ENCODE data around the gene NRXN3. TPM values are rescaled to one million over a fixed set of nuclear protein-coding genes. Genes with fewer than 3 reads are reported as not detected.

Gene NRXN3
- total RNA-seq, 1 experiment from 2014 or later, result not detected

DNA sequence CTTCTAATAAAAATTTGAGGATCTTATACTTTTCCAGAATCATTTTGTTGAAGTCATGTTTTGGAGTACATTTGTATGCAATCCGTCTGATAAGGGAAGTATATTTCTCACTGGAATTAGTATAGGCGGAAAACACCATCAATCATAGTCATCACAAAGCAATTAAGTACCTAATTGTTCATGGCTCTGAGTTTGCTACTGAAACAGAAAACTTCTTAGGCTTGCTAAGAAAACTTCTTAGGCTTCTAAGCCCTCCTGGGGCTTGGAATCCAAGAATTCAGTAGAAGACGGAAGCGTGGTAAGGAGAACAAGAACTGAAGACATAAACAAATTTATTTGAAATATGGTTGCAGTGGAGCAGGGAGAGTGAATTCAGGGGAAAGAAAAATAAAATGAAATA, 1404.9 kb downstream of the NRXN3 start:
- intact Hi-C loops (cut with micrococcal nuclease; ENCODE audit: unreplicated experiment) (no loop called here), in situ Hi-C loops (cut with HindIII; ENCODE audit: low pct_unique_long_range_greater_than_20kb, low sequenced_read_pairs) (no loop called here)
- no peak overlapping the region for H3K4me3 ChIP-seq (ENCODE audit: low read depth in 2 of 2, low read length in 2 of 2)
- TF ChIP-seq POLR2AphosphoS5 (IDR thresholded peaks at IDR 0.05; ENCODE audit: low read depth, low read length) (no peak), TCF7L2 (IDR thresholded peaks at IDR 0.05; ENCODE audit: low read depth, low read length) (no peak), SIN3A (IDR thresholded peaks at IDR 0.05; ENCODE audit: borderline replicate concordance, insufficient read depth, low read depth, low read length) (no peak)
- TF ChIP-seq, protein P1, sequence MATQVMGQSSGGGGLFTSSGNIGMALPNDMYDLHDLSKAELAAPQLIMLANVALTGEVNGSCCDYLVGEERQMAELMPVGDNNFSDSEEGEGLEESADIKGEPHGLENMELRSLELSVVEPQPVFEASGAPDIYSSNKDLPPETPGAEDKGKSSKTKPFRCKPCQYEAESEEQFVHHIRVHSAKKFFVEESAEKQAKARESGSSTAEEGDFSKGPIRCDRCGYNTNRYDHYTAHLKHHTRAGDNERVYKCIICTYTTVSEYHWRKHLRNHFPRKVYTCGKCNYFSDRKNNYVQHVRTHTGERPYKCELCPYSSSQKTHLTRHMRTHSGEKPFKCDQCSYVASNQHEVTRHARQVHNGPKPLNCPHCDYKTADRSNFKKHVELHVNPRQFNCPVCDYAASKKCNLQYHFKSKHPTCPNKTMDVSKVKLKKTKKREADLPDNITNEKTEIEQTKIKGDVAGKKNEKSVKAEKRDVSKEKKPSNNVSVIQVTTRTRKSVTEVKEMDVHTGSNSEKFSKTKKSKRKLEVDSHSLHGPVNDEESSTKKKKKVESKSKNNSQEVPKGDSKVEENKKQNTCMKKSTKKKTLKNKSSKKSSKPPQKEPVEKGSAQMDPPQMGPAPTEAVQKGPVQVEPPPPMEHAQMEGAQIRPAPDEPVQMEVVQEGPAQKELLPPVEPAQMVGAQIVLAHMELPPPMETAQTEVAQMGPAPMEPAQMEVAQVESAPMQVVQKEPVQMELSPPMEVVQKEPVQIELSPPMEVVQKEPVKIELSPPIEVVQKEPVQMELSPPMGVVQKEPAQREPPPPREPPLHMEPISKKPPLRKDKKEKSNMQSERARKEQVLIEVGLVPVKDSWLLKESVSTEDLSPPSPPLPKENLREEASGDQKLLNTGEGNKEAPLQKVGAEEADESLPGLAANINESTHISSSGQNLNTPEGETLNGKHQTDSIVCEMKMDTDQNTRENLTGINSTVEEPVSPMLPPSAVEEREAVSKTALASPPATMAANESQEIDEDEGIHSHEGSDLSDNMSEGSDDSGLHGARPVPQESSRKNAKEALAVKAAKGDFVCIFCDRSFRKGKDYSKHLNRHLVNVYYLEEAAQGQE (IDR thresholded peaks at IDR 0.05; ENCODE audit: insufficient read depth in 1 of 2, low read depth in 2 of 2, low read length in 1 of 2), result no peak
- TF ChIP-seq, protein P2, sequence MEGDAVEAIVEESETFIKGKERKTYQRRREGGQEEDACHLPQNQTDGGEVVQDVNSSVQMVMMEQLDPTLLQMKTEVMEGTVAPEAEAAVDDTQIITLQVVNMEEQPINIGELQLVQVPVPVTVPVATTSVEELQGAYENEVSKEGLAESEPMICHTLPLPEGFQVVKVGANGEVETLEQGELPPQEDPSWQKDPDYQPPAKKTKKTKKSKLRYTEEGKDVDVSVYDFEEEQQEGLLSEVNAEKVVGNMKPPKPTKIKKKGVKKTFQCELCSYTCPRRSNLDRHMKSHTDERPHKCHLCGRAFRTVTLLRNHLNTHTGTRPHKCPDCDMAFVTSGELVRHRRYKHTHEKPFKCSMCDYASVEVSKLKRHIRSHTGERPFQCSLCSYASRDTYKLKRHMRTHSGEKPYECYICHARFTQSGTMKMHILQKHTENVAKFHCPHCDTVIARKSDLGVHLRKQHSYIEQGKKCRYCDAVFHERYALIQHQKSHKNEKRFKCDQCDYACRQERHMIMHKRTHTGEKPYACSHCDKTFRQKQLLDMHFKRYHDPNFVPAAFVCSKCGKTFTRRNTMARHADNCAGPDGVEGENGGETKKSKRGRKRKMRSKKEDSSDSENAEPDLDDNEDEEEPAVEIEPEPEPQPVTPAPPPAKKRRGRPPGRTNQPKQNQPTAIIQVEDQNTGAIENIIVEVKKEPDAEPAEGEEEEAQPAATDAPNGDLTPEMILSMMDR (IDR thresholded peaks at IDR 0.05), result no peak
- no peaks in the 10 kb centered on the region for H3K36me3 ChIP-seq (ENCODE audit: control insufficient read depth, insufficient read depth, low read length)
- DNase-seq (ENCODE audit: low read depth, low spot score), result no peak
- H3K27me3 ChIP-seq (ENCODE audit: control insufficient read depth, insufficient read depth, low read length), result no peaks in the 10 kb centered on the region
- no TSS peak for BruUV-seq (replicated peaks)
- no peak overlapping the region for H3K27ac ChIP-seq (ENCODE audit: low read length)
- ATAC-seq, result no peak
- H3K9me3 ChIP-seq (ENCODE audit: control insufficient read depth, insufficient read depth, low read depth, low read length), result no peaks in the 10 kb centered on the region
- no peaks in the 10 kb centered on the region for H3K4me1 ChIP-seq (ENCODE audit: control insufficient read depth, insufficient read depth, low read length)
- POLR2A ChIA-PET, result no interaction called here
- CTCF ChIA-PET, result no interaction called here

DNA sequence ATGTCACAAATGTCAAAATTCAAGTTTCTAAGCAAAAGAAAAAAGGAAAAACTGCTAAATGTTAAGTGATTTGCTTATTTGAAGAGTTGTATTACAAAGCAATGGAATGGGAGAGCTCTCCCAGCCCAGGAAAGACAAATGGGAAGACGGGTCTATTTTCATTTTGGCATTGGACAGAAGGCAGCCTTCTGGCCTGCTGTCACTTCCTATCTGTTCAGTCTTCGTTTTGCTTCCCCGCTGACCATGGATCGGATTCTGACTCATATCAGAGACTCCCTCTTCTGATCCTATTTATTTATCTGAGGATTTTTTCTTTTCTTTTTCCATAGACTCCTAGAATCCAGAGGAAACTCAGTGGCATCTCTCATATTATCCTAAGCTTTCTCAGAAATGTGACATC, 1406.3 kb downstream of the NRXN3 start:
- TF ChIP-seq POLR2AphosphoS5 (IDR thresholded peaks at IDR 0.05; ENCODE audit: low read depth, low read length) (no peak), TCF7L2 (IDR thresholded peaks at IDR 0.05; ENCODE audit: low read depth, low read length) (no peak)
- TF ChIP-seq, protein P2 (IDR thresholded peaks at IDR 0.05), result no peak
- POLR2A ChIA-PET, result no interaction called here
- H3K36me3 ChIP-seq (ENCODE audit: control insufficient read depth, insufficient read depth, low read length), result no peaks in the 10 kb centered on the region
- in situ Hi-C loops (cut with HindIII; ENCODE audit: low pct_unique_long_range_greater_than_20kb, low sequenced_read_pairs) (no loop called here), intact Hi-C loops (cut with micrococcal nuclease; ENCODE audit: unreplicated experiment) (no loop called here)
- H3K27me3 ChIP-seq (ENCODE audit: control insufficient read depth, insufficient read depth, low read length), result no peaks in the 10 kb centered on the region
- DNase-seq (ENCODE audit: low read depth, low spot score), result no peak
- no peak overlapping the region for H3K27ac ChIP-seq (ENCODE audit: low read length)
- H3K9me3 ChIP-seq (ENCODE audit: control insufficient read depth, insufficient read depth, low read depth, low read length), result no peaks in the 10 kb centered on the region
- no peak overlapping the region for H3K4me3 ChIP-seq (ENCODE audit: low read depth in 2 of 2, low read length in 2 of 2)
- no TSS peak for BruUV-seq (replicated peaks)
- no peak for ATAC-seq
- H3K4me1 ChIP-seq (ENCODE audit: control insufficient read depth, insufficient read depth, low read length), result no peaks in the 10 kb centered on the region
- CTCF ChIA-PET, result no interaction called here

DNA sequence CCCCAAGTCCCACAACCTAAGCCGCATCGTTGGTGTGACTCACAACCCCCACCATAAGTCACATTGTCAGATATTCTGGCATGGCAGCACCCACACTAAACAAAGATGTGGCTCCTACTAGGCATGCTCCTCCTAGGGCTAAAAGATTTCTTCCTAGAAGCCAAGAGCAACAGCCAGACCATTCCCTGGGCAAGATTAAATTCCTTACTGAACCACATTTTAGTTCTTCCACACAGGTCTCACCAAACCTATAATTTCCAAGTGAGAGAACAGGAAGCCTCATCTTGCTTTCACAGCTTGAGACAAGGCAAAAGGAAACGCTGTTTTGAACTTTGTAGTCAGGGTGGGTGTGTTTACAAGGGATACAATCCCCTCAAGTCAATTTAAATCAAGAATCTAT, 1408.3 kb downstream of the NRXN3 start:
- Histone ChIP-seq H3K36me3 (ENCODE audit: control insufficient read depth, insufficient read depth, low read length) (no peaks in the 10 kb centered on the region), H3K9me3 (ENCODE audit: control insufficient read depth, insufficient read depth, low read depth, low read length) (no peaks in the 10 kb centered on the region), H3K4me3 (ENCODE audit: low read depth in 2 of 2, low read length in 2 of 2) (no peak overlapping the region), H3K27ac (ENCODE audit: low read length) (no peak overlapping the region), H3K4me1 (ENCODE audit: control insufficient read depth, insufficient read depth, low read length) (no peaks in the 10 kb centered on the region), H3K27me3 (ENCODE audit: control insufficient read depth, insufficient read depth, low read length) (no peaks in the 10 kb centered on the region)
- ChIA-PET CTCF (no interaction called here), POLR2A (no interaction called here)
- TF ChIP-seq, protein P2 (IDR thresholded peaks at IDR 0.05), result no peak
- TF ChIP-seq, protein P1 (IDR thresholded peaks at IDR 0.05; ENCODE audit: insufficient read depth in 1 of 2, low read depth in 2 of 2, low read length in 1 of 2), result no peak
- no peak for TF ChIP-seq TCF7L2 (IDR thresholded peaks at IDR 0.05; ENCODE audit: low read depth, low read length)
- TF ChIP-seq SIN3A (IDR thresholded peaks at IDR 0.05; ENCODE audit: borderline replicate concordance, insufficient read depth, low read depth, low read length), result no peak
- TF ChIP-seq POLR2AphosphoS5 (IDR thresholded peaks at IDR 0.05; ENCODE audit: low read depth, low read length), result no peak
- ATAC-seq (no peak), DNase-seq (ENCODE audit: low read depth, low spot score) (no peak)
- in situ Hi-C loops (cut with HindIII; ENCODE audit: low pct_unique_long_range_greater_than_20kb, low sequenced_read_pairs), result no loop called here
- no TSS peak for BruUV-seq (replicated peaks)
- intact Hi-C loops (cut with micrococcal nuclease; ENCODE audit: unreplicated experiment), result no loop called here

All from Panc1 (cell line).